ENCODE results near the gene CRYGN.

GRCh38 chr7:151452680-151453325 is 12.9 kb upstream of the CRYGN start:
- no peak for TF ChIP-seq CTCF (IDR thresholded peaks at IDR 0.05; ENCODE audit: low read length)
- no peak for TF ChIP-seq EZH2phosphoT487 (IDR thresholded peaks at IDR 0.05; ENCODE audit: low read length)

Data from MM.1S (cell line).